HG03103 (cell line): ENCODE results near the gene ARPC4.
"Not testable (repeated sequence)": the region's sequence is repeated elsewhere in the genome, so short reads cannot be mapped to it uniquely, and the experiment has no call there.

Experiments
- ATAC-seq: cut with Tn5 transposase; IDR thresholded peaks from one replicate; pipeline ENCODE4 v1.9.1; 2021; ENCODE audit warnings: low read depth; ENCODE audit not compliant: unreplicated experiment

Gene ARPC4

DNA sequence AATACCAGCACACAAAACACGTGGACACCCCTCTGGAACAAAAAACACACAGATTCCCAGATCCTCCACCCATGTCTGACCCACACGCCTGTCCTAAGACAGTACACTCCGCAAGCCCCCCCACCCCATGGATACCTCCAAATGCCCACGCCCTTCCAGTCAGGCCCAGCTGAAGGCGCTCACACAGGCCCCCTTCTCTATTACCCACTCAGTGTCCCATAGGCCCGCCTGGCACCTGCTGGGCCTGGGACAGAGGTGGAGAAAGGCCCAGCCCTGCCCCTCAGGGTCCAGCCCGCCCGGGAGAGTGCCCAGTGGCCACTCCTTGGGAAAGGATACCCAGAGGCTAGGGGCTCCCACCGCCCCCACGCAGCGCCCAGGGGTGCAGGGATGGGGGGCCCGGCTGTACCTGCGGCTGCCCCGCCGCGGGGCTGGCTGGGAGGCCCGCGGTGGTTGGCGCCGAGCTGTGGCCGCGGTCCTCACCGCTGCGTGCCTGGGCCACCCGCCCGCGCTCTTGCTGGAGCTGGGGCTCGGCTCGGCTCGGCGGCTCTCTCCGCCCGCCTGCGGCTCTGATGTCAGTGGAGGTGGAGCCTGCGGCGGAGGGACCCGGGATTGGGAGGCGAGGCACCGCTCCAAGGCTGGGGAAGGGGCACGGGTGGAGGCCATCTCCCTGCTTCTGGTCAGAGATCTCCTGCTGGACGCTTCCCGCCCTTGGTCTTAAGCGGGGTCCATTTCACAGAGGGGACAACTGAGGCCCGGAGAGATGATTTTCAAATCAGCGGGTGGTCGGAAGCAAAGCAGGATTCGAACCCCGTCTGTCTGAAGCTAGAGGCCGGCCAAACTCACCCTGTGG is 23.2 kb upstream of the ARPC4 start, which contains the start of gene CAMK1:
TSS of gene CAMK1 (minus strand) at position 522 of the 850 bp plus-strand sequence. CDS start 2,198 bp downstream, outside the sequence.
- peak; percentile 56 for ATAC-seq

DNA sequence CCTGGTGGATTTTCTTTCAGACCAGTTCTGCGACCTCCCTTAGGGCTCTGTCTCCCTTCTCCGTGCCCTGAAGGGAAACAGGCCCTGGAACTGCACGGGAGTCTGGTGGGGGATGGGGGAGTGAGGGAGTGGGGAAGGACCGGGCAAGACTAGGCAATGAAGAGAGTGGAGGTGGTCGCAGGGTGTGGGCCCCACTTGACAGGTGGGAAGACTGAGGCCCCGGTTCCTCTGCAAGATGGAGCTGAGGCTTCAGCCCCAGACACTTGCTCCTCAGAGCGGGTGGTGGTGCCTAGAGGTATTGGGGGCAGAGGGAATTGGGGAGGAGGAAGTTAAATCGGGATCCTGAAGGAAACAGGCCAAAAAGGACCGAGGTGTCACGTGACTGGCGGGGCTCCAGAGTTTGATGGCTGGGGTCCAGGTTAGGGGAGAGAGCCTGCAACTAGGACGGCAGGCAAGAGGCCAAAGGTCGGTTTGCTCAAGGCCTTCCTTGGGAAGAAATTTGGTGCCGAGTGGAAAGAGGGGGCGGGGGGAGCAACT is 22.5 kb upstream of the ARPC4 start:
- no peak for ATAC-seq

DNA sequence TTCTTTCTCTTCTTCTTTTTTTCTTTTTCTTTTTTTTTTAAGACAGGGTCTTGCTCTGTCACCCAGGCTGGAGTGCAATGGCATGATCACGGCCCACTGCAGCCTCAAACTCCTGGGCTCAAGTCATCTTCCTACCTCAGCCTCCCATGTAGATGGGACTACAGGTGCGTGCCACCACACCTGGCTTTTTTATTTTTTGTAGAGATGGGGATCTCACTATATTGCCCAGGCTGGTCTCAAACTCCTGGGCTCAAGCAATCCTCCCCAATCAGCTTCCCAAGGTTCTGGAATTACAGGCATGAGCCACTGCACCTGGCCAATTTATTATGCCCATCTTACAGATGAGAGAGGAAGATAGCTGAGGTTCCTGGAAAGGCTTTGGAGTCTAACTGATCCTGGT is 21.9 kb upstream of the ARPC4 start:
- ATAC-seq: not testable (repeated sequence)

DNA sequence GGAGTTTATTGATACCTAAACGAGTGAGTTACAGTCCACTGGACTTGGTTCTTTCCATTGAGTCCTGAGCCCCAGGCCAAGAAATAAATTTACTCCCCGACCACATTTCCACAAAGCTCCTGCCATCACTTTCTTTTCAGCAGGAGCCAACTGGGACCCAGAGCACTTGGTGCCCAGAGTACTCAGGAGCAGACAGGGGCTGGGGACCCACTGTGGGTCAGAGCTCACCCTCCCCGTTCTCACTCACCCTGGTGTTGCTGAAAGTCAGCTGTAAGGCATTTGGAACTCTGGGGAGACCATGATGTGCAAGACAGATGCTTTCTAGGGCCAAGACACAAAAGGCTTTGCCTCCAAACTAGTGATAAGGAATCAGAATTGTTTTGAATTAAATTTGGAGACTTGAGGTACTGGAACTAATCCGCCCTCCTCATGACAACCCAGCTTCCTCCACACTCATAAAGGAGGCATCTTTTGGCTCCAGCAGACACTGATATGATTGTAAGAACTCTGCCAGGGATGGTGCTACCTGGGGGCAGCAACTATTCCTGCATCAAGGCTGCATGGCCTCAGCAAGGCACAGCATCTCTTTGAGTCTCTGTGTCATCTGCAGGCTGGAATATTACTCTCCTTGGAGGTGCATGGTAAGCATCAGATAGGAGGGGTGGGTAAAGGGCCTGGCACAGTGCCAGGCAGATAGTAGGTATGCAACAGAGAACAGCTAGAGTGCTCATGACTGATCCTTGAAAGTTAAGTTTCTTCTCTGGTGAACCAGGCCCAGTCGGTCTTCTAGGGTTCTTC is 15.8 kb upstream of the ARPC4 start:
- ATAC-seq: no peak

DNA sequence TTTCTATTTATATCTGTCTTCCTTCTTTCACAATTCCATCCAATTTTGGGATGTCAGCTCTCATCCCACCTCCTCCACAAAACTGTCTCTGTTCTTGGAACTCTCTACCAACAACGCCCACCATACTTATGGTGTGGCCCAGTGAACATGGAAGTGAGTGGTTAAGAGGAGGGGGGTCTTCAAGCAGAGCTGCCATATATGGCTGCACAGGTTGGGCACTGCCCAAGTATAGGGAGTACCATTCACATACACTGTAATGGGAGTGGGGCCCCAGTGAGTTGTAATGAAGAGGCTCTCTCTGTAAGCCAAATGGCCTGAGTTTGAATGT is 15.2 kb upstream of the ARPC4 start:
- no peak for ATAC-seq

DNA sequence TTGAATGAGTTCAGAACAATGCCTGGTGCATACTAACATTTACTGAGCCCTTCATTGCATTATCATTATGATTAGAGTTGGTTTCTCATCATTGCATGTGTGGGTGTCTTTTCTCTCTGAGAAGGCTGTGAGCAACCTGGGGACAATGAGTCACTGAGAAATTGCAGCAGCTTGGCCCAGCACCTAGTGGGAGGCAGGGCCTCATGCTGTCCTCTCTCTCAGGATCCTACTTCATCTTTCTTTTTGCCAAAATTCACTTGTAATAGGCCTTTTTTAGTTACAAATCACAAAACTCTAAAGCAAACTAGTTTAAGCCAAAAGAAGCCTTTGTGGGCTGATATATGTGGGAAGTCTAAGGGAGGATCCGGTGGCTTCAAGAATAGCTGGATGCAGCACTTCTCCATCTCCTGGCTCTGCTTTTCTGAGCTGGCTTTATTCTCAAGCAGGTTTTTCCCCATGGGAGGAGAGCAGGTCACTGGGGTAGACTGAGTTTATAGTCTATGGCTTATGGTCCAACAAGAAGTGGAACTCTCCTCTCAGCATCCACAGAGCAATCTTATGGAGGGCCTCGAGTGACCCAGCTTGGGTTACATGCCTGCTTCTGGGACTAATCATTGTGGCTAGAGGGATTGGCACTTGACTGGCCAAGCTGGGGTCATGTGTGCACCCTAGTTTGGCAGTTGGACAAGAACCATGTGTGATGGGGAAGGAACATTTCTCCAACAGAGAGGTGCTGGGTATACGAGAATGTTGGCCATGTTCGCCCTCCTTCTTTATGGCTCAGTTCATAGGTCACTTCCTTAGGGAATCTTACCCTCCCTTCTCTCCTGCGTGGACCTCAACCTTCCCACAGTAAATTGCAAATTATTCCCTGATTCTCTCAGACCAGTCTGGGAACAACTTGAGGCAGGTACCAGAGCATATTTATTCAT is 14.5 kb upstream of the ARPC4 start:
- ATAC-seq: no peak

DNA sequence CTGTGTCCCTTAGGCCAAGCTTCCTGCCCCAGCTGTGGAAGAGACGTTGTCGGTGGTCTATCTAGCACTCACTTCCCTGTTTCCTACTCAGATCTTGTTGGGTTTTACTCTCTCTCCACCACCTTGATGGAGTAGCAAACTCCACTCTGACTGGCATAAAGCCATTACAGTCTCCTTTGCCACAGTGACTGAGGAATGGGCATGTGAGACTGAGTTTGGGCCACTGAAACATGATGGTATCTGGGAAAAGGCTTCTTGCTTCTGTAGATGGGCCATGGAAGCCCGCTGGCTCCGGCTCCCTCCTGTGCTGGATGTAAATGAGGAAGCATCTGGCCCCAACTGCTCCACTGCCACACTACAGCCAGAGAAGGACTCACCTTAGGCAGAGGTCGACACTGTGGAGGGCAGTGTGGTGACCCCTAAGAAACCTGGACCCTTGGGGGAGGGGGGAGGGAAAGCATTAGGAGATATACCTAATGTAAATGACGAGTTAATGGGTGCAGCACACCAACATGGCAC is 13.7 kb upstream of the ARPC4 start:
- ATAC-seq: no peak

DNA sequence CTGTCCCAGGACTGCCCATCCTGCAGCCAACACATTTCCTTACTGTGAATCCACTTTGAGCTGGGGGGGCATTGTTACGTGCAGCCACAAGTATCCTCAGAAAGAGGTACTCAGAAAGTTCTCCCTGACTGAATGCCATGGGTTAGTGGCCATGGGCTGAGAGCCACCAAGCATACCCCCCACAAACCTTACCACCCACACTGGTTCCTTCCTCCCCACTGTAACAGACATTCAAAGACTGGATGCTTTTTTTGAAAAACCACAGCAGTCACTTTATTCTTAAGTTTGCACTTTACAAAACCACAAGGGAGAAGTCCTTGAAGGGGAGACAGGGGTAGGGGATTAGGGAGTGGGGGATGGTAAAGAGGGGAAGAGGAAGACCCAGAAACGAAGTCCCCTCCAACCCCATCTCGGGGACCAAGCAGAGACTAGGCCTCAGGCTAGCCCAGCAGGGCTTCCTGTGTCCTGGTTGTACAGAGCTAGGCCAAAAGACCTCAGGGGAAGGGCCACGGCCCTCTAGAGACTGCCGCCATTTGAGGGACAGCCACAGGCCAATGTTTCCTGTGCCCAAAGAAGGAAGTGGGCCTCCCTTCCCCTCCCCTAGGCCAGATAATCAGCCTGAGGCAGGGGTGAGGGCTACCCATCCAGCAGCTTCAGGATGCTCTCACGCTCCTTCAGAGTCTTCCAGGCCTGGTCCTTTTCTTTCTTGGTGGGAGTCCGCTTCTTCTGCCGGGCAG is 13.0 kb upstream of the ARPC4 start:
- ATAC-seq: no peak

DNA sequence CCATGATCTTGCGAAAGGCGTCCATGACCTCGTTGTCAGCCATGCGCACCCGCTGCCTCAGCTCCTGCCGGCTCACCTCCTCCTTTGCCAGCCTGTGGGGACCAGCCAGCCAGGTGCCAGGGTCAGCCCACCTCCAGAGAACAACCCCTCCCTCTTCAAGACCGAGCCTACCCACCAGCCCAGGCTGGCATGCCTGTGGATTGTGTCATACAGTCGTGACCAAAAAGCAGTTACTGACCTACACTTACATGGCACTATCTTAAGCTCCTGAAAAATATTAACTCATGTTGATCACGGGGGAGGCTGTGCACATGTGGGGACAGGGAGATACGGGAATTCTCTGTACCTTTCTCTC is 12.4 kb upstream of the ARPC4 start:
- no peak for ATAC-seq

DNA sequence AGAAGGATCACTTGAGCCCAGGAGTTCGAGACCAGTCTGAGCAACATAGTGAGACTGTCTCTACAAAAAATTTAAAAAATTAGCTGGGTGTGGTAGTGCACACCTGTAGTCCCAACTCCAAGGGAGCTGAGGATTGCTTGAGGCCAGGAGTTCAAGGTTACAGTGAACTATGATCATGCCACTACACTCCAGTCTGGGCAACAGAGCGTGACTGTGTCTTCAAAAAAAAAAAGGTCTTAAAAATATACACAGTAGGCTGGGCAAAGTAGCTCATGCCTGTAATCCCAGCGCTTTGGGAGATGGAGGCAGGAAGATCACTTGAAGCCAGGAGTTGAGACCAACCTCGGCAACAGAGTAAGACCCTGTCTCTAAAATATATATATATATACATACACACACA is 12.0 kb upstream of the ARPC4 start:
- ATAC-seq: no peak

DNA sequence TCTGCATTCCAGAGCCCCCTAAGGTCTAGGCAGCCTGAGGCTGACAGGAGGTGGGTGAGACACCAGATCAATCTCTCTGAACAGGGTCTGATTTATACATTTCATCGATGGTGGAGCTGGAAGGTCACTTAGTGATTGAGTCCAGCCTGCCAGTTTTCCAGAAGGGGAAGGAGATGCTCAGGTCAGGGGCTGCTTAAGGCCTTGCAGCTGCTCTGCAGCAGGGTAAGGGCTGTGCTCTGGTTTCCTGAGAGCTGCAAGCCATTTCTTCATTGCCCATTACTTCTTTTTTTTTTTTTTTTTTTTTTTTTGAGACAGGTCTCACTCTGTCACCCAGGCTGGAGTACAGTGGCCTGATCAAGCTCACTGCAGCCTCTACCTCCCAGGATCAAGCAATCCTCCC is 11.3 kb upstream of the ARPC4 start:
- no peak for ATAC-seq

DNA sequence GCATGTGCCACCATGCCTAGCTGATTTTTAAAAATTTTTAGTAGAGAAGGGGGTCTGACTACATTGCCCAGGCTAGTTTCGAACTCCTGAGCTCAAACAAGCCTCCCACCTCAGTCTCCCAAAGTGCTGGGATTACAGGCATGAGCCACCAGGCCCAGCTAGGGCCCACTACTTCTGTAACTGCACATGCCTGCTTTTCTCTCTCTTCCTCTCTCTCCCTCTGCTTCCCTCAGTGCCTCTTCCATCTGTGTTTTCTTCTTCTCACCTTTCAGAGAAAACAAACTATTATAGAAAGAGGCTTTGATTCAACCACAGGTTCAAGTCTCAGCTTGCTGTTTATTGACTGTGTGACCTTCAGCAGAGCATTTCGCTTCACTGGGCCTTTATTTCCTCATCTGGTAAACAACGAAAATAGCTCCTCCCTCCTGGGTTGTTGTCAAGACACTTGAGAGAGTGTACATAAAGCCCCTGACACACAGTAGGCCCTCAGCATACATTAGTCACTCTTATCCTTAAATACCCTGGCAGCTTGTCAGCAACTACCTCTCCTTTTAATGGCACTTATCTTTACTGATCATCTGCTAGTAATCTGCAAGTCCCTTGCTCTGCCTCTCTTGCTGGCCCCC is 10.8 kb upstream of the ARPC4 start:
- no peak for ATAC-seq

DNA sequence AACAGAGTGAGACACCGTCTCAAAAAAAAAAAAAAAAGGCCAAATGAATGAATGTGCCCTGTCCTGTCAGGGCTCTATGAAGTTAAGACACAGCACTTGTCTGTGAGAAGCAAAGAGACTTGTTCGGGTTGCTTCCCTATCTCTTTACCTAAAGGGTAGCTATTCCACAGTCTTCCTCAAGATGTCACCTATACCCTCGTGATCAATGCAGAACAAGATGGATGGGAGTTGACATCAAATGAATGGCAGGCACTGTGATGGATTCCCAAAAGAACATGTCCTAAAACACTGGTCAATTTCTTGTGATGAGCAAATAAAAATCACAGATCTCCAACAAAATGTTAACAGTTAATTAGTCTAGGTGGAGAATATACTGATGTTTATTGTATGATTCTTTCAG is 10.1 kb upstream of the ARPC4 start:
- ATAC-seq: no peak

DNA sequence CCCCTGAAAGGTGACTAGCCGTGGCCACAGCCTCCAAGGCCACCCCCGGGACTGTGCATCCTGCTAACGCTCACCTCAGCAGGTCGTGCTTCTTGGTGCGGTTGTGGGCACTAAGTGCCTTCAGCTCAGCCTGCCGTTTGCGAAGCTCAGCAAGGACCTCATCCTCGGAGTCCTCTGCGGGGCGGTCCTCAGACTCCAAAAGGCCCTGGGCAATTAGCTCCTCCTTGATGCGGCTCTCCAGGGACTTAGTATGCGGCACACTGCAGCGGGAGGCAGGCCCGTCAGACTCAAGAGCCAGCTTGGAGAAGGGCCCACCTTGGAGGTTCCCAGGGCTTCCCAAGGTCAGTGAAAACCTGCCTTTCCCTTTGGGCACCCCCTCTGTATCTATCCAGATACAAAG is 8.9 kb upstream of the ARPC4 start:
- ATAC-seq: no peak

DNA sequence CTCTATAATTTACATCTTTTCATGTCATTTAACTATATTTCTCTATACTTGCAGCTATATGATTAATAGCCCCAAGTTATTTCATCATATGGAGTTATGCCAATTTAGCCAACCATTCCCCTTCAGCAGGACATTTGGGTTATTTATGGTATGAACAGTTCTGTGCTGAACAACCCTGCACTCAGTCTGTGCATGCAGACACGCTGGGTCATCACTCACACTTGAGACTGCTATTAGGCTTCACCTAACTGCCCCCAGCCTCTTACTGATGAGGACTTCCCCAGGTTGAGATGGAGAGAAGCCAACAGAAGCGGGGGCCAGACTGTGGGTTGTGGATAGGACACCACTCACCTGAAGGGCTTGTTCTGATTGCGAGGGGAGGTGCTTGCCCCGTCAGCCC is 7.9 kb upstream of the ARPC4 start:
- no peak for ATAC-seq

DNA sequence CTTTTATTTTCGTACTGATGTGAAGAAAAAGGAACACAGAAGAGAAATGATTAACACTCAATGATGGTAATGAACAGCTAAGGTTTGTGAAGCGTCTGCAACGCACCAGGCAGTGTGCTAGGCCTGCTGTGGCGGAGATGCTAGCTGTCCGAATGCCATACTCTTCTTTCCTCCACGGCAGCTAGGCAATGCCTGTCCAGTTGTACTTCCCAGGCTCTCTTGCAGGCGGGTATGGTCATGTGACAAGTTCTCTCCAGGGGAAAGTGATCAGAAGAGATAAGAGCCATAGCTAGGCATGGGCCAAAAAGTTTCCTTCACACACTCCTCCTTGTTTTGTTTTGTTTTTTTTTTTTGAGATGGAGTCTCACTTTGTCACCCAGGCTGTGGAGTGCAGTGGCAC is 7.3 kb upstream of the ARPC4 start:
- ATAC-seq: no peak

DNA sequence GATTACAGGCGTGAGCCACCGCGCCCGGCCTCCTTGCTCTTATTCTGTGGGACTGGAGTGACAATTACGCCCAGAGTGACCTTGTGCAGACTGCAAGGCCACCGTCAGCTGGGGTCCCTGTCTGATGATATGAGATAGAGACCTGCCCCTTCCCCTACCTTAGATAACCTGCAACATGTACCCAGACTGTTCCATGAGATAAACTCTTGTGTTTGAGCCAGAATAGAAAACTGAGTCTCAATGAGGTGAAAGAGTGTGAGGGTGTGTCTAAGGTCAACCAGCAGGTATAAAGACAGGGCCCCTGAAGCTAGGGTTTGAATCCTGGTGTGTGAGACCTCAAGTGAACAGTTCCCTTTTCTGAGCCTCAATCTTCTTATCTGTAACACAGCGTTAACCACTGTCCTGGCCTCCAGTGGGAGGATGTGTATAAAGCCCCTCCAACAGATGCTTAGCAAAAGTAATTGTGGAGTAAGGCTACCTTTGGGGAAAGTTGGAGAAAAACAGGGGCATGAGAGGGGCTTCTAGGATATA is 6.6 kb upstream of the ARPC4 start:
- no peak for ATAC-seq

DNA sequence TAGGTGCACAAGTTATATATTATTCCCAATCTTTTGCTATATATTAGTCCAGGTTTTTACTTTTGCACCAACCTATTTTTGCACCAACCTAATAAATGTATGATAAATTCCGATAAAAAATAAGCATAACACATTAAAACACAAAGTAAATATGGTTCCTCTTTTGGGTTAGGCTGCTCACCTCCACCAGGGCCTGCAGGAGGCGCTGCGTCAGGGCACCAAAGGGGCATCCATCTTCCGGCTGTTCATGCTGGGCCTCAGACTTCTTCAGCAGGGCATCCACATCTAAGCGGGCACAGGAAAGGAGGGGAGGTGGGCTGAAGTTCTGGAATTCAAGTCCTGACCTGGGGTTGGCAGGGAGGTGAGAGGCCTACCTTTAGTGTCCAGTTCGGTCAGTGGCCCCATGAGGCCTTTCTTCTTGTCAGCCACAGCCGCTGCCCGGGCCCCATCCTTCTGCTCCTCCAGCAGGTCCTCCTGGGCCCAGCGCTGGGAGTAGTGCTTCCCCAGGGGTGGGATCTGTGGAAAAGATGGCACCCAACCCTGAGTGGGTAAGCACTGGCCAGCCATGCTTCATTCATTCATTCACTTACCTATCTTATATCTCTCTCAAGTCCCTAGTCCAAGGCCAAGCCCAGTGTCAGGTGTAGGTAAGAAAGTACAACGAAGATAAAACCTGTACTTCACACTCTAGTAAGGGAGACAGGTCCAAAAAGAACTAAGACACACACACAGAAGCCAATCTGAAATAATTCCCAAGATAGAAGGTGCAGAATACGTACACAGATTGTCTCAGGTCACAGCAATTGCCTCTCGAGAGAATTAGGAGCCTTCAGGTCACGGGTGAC is 5.8 kb upstream of the ARPC4 start:
- no peak for ATAC-seq
